ENCODE data around the gene ZXDC. TPM values are rescaled to one million over a fixed set of nuclear protein-coding genes. Genes with fewer than 3 reads are reported as not detected.

Gene ZXDC
- total RNA-seq, 1 donor from 2014 or later = 28.6 TPM

DNA sequence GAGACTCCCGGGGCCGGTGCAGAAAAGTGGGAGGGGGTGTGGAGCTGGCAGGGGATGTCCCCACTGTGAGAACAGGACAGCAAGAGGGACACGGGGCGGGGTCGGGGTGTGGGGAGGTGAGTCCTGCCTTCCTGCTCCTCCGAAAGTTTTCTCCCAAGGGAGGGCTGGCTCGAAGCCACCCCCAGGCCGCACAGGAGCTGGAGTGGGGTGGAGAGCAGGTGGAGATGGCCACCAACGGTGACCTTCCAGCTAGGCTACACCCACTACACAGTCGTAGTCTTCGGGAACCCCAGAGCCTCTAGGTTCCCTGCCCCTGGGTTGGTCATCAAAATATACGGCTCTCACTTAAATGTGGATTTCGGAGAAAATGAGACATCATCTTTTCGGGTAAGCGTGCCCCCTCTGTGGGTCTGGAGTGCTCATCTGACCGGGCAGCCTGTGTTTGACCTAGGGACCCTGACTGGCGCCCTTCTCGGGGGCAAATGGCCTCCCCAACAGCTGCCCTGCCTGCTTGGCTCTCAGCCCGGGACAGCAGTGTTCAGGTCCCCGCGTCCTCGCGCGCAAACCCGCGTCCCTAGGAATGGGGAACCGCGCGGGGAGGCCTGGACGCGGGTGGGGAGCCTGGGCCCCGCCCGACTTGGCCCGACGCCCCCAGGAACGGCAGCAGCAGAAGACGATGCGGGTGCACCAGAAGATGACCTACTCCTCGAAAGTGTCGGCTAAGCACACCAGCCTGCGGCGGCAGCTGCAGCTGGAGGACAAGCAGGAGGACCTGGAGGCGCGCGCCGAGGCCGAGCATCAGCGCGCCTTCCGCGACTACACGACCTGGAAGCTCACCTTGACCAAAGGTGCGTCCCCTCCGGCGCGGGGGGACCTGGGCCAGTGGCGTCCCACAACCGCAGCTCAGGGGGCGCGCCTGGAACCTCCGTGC, 59.8 kb downstream of the ZXDC start:
- DNase-seq (ENCODE audit: low spot score) = no peak

DNA sequence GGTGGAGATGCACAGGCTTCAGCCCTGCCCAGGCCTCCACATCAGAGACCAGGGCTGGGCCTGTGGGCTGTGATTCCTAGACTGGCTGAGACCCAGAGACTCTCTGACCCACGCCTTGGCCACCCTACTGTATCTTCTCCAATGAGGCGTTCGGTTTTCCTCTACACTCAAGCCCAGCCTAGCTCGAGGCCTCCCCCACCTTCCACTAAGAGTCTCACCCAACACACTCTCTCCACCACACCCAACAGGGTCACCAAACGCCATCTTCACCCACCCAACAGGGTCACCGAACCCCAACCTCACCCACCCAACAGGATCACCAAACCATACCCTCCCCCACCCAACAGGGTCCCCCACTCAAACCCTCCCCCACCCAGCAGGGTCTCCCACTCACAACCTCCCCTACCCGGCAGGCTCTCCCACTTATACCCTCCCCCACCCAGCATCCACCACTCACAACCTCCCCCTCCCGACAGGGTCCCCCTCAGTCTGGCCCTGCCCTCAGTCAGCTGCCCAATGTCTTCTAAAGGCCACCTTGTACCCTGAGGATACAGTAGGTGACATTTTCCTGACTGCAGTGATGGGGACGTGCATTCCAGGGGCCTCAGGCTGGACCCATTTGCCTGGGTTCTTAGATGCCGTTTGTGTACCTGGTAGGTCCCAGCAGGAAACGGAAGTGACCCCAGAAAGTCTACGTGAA, 60.6 kb downstream of the ZXDC start:
- DNase-seq (ENCODE audit: low spot score) = no peak

DNA sequence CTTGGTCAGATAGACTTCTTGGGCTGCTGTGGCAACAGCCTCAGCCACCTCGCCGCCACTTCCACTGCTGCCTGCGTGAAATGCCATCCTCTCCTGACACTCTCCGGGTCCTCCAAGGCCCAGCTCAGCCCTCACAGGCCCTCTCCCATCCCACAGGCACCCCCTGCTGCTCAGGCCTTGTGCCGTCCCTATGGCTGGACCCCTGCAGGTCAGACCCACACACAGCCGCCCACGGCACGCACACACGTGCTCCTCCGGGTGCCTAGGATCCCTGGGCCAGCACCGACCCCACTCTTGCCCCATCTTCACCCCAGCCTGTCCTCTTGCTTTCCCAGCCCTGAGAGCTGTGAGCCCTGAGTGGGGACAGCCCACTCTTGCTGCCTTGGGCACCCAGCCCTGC, 61.3 kb downstream of the ZXDC start:
- no peak for DNase-seq (ENCODE audit: low spot score)

DNA sequence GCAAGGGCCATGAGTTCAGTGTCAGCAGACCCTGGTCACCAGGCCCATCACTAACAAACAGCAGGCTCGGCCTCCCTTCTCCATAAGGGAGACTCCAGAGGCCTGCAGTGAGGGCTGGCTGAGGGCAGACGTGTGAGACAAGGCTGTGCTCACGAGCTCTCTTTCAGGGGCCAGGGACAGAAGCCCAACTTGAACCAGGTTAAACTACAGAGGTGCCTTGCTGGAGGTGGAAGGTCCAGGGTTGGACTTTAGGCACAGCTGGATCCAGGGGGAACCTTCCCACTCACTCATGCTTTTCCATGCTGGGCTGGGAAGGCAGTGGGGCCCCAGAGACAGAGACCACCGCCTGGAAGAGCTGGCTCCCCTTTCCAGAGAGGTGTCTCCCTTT, 62.0 kb downstream of the ZXDC start:
- DNase-seq (ENCODE audit: low spot score) = no peak

DNA sequence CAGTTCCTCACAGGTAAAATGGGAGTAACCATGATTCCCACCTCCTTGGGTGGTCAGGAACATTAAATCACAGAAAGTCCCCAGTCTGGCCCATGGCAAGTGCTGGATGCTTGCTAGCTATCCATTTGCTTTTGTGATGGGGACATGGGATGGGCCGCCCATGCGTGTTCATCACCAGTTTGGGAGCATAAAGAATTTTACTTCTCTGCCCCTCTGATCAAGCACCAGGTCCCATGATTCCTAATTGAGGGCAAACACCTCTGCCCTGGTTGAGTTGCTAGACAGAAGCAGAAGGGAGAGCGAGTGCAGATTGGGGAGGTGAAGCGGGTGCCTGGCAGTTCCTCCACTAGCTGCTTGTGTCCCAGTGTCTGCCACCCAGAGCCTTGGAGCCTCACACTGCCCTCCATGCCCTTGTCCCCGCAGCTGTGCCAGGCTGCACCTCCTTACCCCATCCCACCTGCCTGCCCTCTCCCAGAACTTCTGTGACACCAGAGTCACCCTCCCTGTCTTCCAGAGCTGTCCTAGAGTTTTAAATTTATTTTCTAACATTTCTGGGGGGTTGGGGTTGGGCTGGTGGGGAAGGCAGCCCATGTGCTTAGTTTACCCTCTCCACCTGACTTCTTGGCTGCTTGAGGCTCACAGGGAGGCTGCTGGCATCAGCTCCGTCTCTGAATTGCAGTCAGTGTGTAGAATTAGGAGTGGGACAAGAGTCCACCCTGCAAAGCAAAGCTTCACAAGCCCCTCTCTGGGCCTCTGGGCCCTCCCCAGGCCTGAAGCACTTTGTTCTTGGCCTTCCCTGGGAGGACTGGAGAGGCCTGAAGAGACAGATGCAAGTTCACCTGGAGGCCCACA, 62.6 kb downstream of the ZXDC start:
- DNase-seq (ENCODE audit: low spot score) = no peak

DNA sequence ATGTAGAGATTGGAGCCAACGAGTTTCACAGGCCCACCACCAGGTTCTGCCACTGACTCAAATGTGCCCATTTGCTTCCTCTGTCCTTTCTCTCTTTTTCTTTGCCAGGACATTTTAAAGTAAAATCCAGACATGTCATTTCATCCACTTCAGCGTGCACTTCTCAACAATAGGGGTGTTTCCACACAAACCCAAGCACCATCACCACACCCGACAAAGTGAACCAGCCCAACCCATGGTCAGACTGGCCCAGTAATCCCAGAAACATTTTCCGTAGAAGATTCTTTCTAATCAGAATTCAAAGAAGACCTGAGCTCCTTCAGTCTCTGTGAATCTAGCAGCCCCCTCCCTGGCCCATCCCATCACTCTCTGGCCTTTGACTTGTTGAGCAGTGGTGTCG, 67.6 kb downstream of the ZXDC start:
- DNase-seq (ENCODE audit: low spot score) = no peak

DNA sequence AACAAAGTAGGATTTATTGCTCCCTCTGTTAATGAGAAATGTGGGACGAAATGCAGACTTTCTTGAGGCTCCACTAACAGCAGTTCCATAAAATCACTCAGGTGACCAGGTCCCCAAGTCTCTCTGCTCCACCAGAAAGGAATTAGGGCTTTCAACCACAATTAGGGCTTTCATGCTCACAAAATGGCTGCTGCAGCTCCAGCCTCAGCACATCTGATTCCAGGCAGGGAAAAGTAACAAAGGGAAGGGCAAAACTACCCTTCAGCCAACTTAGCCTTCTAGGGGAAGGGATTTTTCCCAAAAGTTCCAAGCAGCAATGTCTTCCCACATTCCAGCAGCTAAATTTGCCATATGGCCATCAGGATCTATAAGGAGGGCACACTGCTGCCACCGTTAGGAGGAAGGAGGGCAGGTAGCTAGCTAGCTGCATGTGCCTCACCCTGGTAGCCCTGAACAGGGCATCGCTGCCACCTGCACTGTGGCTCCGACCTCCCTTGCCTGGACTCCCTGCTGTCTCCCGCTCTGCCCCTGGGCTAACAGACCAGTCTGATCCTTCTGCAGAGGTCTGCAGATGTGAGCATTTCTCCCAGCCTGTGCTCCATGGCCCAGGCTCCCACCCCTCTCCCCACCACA, 68.2 kb downstream of the ZXDC start:
- no peak for DNase-seq (ENCODE audit: low spot score)

DNA sequence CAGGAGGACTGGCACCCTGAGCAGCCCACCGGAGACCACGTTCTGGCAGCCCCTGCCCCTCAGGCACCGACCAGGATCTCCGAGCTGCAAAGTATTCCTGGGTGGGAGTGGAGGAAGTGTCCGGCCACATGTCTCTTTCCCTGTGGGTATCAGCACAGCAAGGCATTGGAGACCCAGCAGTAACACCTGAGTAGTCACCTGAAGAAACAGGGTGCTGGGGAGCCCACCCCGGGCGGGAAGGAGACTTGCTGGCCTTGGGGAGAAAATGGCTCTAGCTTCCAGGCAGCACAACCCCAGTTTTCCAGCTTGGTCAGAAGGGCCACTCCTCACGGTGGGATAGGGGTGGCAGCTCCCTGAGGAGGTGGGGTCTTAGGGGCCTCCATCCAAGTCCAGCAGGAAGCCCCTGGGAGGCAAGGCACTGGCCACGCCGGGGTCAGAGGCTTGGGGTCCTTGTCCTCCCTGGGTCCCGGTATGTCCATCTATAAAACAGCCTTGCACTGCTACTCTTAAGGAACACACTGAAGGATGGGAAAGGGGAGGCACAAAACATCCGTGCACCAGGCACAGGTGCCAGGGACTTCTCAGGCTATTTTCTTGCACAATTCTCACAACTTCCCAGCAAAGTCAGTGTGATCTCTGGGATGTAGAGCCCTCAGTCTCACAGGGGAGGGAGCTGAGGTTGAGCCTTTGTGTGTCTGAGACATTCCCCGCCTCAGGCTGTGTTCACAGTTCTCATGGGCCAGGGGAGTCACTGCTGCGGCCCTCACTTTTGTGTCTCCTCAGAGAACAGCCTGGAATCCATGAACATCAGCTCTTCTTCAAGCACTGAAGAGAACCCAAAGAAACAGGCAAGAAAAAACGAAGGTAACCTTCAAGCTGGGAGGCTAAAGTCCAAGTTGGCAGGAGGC, 69.0 kb downstream of the ZXDC start:
- DNase-seq (ENCODE audit: low spot score) = no peak

DNA sequence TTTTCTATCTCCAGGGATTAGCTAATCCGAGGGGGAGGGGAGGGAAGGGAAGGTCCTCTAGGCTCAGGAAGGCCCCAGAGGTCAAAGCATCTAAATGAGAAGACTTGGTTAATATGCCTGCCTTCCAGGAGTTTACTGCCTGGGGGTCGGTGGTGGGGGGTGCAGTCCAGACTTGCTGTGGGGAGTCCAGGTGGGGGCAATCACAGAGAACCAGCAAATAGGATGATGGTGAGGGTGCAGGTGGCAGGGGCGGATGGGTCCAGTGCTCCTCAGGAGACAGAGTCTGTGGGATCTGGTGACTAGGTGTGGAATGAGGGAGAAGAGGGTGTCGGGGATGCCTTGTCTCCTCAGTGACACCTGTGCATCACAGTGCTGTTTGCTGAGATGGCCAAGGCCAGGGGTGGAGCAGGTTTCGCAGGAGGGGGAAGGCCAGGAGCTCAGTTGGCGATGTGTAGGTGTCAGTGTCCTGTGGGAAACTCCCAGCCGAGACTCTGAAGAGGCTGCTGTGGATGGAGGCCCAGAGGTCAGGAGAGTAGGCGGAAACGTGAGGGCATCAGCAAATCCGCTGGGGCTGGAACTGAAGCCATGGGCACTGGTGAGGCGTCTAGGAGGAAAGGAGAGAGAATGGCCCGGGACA, 72.9 kb downstream of the ZXDC start:
- no peak for DNase-seq (ENCODE audit: low spot score)

DNA sequence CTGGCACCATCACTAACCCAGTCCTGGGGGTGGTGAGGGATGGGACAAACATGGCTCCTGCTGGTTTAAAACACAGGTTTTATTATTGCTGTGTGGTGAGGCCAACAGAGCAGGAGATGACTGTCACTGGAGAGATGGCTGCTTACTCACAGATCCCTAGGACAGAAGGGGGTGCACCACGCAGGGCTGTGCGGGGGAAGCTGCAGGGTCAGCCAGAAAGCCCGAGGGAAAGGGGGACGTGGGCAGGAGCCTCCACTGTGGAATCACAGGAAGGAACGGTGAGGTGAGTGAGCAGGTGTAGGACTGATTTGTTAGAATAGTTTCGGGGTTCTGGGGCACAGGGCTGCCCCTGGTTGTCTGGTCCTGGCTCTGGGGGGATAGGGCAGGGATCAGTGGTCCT, 73.5 kb downstream of the ZXDC start:
- DNase-seq (ENCODE audit: low spot score) = no peak

DNA sequence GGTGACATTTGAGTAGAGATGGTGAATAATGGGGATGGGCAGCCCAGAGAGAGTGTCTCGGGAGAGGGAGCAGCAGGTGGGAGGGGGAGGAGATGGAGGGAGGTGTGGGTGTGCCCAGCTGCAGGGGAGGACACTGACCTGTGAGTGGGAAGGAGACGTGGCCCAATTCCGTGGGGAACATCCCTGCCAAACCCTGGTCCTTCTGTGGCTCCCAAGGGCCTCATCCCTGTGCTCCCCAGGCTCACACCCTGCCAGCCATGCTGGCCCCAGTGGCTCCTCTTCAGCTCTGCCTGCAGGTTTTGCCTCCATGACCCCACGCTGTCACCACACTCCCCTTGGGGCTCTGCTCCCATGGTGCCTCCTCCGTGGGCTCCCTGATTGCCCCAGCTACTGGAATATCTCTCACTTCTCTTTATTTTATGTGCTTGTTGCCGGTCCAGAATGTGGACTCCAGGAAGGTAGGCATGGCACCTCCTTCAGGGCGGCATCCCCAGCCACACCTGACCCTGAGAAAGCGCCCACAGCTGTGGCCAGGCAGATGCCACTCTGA, 74.0 kb downstream of the ZXDC start:
- DNase-seq (ENCODE audit: low spot score) = no peak

DNA sequence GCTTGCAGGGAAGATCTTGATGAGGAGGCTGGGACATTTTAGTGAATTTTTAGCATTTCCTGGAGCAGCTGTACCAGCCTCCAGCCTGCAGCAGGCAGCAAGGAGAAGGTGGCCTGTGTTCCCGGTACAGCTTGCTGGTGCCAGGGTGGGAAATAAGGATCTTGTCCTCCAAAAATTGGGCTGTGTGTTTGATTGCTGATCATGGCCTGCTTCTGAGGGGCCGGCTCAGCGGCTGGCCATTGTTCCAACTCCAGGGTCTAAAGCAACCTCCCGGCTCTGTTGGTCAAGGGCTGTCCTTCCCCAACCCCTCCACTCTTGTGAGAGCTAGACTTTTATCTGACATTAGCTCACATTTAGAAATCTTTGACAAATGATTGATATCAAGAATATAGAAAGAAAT, 75.9 kb downstream of the ZXDC start:
- DNase-seq (ENCODE audit: low spot score) = no peak

DNA sequence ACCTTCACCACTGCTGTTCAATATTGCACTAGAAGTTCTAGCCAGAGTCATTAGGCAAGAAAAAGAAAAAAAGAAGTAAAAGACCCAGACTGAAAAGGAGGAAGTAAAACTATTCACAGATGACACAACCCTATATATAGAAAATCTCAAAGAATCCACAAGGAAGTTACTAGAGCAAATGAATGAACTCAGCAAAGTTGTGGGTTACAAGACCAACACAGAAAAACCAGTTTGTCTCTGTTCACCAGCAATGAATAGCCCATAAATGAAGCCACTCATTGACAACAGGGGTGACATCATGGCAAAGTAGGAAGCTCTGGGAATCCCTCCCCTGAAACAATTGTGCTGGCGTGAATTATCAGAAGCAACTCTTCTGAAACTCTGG, 76.3 kb downstream of the ZXDC start:
- no peak for DNase-seq (ENCODE audit: low spot score)

DNA sequence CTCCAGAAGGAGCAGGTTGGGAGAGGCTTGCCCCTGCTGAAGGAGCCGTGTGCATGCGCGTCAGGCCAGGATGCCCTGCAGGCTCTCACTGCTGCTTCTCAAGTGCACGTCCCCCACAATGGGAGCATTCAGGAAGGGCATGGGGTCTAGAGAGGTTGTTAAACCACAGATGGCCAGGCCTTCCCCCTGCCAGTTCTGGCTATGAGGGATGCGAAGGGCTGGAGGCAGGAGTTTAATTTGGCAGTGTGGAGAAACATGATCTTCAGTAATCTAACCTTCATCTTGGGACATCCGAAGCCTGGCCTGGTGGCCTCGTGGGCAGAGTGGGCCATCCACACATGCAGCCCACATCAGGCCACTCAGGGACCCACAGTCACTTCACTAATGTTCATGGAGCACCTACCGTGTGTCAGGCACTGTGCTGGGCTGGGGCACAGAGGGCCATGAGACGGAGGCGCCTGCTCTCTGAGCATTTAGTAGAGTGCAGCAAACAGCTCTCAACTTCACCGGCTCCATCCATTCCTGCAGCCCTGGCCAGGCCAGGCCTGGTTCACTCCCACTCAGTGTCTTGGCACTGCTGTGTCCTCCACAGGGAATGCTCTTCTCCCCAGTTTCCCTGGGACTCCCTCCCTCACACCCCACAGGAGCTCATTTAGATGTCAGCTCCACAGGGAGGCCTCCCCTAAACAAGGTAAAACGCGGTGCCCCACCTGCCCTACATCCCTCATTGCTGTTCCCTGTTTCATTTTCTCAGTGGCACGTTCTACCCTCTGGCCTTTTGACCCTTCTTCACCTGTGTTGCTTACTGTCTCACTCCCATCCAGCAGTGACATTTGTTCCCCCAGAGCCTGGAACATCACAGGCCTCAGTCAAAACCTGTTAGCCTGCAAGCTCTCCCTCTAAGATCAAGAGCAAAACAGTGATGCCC, 77.0 kb downstream of the ZXDC start:
- no peak for DNase-seq (ENCODE audit: low spot score)

DNA sequence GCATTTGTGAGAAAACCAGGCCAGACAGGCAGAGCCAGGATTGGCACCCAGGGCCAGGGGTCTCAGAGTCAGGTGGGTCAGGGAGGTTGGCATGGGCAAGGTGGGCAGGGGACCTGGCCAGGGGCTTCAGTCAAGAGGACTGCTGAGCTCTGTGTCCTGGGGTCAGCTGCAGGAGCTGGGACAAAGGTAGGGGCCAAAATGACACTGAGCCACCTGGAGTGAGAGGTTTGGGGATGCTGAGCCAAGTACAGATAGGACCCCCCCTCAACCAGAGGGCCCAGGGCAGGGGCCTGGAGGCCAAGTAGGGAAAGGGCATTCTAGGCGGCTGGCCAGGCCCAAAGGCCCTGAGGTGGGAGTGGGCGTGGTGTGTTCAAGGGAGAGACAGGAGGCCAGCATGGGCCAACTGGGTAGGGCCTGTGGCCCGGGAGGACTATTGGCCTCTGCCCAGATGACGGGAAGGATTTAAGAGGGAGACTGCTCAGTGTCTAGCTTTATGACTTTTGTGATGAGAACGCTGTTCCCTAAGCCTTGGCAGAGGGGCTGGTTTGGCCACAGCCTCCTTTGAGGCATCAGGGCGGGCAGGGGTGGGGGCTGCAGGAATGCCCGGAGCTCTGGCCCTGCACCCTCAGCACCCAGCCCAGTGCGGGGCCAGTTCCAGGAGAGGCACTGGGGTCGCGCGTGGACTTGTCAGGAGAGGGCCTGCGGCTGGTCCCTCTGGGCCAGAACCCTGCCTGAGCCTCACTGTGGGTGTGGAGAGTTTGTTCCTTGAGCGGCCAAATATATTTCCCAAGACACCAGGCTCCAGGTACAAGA, 77.9 kb downstream of the ZXDC start:
- no peak for DNase-seq (ENCODE audit: low spot score)

DNA sequence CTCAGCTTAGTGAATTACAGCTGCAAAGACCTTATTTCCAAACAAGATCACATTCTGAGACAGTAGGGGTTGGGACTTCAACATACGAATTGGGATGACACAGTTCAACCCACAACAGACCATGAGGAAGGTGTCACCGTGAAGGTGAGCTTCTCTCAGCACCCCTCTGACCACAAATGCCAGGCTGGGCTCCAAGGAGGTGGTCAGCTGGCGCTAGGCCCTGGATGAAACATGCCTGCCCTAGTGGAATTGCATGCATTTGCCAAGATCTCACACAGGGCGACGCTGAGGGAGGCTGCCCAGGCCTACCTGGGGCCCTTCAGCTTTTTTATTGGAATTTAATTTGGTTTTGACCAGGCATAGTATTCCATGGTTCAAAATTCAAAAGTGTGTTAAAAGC, 79.2 kb downstream of the ZXDC start:
- no peak for DNase-seq (ENCODE audit: low spot score)

DNA sequence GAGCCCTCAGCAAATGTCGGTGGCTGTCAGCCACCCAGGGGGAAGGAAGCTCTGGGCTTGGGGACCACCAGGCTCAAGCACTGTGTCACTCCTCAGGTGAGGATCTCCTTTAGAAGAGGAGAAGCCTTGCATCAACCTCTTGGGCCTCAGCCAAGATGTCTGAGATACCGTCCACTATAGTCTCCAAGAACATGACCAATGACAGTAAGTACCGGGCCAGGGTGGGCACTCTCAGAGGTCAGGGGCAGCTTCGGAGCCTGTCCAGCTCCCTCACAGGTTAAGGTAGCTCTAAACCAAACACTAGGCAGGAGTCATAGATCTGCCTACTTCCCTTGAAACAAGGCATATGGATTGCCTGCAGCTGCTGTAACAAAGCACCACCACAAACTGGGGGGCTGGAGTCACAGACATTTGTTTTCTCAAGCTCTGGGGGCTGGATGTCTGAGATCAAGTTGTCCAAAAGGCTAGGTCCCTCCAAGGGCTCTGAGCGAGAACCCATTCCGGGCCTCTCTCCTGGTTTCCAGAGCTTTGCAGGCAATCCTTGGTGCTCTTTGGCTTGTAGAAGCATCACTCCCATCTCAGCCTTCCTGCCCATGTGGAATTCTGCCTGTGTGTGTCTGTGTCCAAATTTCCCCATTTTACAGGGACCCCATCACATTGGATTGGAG, 79.7 kb downstream of the ZXDC start:
- DNase-seq (ENCODE audit: low spot score) = no peak

All from umbilical cord (tissue), 2 donors.